ENCODE data around the gene CDT1. TPM values are rescaled to one million over a fixed set of nuclear protein-coding genes. Genes with fewer than 3 reads are reported as not detected.

Gene CDT1
- total and polyA plus RNA-seq, 8 donors = 1.5 to 147 (median 5.7) TPM

DNA sequence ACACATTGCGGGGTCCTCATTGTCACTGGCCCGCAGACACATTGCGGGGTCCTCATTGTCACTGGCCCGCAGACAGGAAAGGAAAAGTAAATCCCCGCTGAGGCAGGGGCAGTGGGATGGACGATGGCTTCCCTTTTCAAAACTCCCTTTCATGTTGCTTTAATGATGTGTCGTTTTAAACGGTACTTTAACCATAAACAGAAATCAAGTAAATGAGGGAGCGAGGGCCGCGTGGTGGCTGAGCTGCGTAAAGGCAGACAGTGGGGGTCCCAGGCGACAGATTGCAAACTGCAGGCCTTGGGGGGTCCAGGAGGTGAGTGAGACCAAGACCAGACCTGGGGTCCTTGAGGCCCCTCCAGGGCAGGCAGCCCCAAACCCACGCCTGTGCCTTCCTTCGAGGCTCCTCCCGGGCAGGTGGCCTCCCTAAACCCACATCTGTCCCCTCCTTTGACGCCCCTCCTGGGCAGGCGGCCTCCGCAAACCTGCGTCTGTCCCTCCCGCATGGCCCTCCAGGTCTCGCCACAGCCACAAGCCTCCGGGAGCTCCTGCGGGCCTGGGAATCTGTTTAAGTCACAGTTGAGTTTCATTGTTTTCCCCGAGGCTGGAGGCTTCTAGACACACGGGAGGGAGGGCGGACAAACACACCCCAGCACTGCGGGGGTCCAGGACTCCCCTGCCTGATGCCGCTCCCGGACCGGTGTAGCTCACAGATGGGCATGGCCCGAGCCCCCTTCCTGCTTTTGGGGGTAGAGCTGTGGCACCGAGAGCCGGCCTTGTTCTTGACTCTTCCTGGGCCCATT is 25.9 kb upstream of the CDT1 start:
- Histone ChIP-seq H3K9me3 (no peaks in the 10 kb centered on the region), H3K4me3 (no peak overlapping the region), H3K4me1 (peaks cover 55 to 96% (median 78%) of the 10 kb centered on the region in 4 donors), H3K27me3 (no peaks in the 10 kb centered on the region), H3K36me3 (peaks cover 0 to 7% (median 2%) of the 10 kb centered on the region in 4 donors), H3K27ac (peak overlapping the region in 4 of 5 donors; percentile 32 to 98 (median 70))
- no peak for TF ChIP-seq EP300 (IDR thresholded peaks at IDR 0.05)
- TF ChIP-seq, protein P1, sequence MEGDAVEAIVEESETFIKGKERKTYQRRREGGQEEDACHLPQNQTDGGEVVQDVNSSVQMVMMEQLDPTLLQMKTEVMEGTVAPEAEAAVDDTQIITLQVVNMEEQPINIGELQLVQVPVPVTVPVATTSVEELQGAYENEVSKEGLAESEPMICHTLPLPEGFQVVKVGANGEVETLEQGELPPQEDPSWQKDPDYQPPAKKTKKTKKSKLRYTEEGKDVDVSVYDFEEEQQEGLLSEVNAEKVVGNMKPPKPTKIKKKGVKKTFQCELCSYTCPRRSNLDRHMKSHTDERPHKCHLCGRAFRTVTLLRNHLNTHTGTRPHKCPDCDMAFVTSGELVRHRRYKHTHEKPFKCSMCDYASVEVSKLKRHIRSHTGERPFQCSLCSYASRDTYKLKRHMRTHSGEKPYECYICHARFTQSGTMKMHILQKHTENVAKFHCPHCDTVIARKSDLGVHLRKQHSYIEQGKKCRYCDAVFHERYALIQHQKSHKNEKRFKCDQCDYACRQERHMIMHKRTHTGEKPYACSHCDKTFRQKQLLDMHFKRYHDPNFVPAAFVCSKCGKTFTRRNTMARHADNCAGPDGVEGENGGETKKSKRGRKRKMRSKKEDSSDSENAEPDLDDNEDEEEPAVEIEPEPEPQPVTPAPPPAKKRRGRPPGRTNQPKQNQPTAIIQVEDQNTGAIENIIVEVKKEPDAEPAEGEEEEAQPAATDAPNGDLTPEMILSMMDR (IDR thresholded peaks at IDR 0.05) = no peak
- DNase-seq = no peak
- WGBS, 5 donors = 82 to 87% (median 83%) methylated on average over 34 of the region's 34 CpGs
- intact Hi-C loops (cut with DNase I; ENCODE audit: low total_unique reads) = no loop called here

- Histone ChIP-seq H3K4me3 (no peak overlapping the region), H3K4me1 (peaks cover 55 to 97% (median 79%) of the 10 kb centered on the region in 4 donors), H3K9me3 (no peaks in the 10 kb centered on the region), H3K27me3 (no peaks in the 10 kb centered on the region), H3K27ac (peak overlapping the region in 3 of 5 donors; percentile 44 to 98 (median 96)), H3K36me3 (peaks cover 0 to 7% (median 2%) of the 10 kb centered on the region in 4 donors)
- 63 to 91% (median 82%) methylated on average over 7 of the region's 7 CpGs for WGBS, 5 donors
- no peak for DNase-seq
- intact Hi-C loops (cut with DNase I; ENCODE audit: low total_unique reads) = no loop called here
- TF ChIP-seq, protein P1 (IDR thresholded peaks at IDR 0.05) = no peak
- no peak for TF ChIP-seq EP300 (IDR thresholded peaks at IDR 0.05)
- TF ChIP-seq POLR2AphosphoS5 (IDR thresholded peaks at IDR 0.05) = no peak
Measured at GRCh38 chr16:88778271-88778525, 25.4 kb upstream of the CDT1 start.

DNA sequence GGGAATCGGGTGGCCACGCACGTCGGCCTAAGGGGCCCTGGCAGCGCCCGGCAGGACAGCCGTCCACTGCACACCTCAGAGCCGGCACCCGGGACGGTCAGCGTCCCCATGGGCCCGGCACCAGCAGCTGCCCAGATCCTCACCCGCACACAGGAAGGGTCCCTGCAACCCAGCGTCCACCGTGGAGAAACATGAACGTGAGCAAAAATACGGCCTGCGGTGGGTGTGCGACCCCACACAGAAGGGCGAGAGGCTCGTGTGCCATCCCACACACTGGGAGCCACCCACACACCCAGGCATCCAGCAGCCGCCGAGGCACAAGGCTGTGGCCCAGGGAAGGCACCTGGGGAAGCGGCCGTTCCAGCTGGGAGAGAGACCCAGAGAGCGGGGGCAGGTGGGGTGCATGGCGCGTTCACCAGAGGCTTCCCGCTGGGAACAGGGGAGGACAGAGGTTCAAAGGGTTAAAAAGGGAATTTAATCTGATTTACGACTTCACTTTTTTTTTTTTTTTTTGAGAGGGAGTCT is 25.0 kb upstream of the CDT1 start:
- Histone ChIP-seq H3K27me3 (no peaks in the 10 kb centered on the region), H3K4me3 (no peak overlapping the region), H3K9me3 (no peaks in the 10 kb centered on the region), H3K36me3 (peaks cover 0 to 7% (median 2%) of the 10 kb centered on the region in 4 donors), H3K27ac (peak overlapping the region in 3 of 5 donors; percentile 44 to 98 (median 96)), H3K4me1 (peaks cover 54 to 97% (median 79%) of the 10 kb centered on the region in 4 donors)
- TF ChIP-seq EP300 (IDR thresholded peaks at IDR 0.05) = no peak
- no peak for TF ChIP-seq POLR2AphosphoS5 (IDR thresholded peaks at IDR 0.05)
- TF ChIP-seq, protein P1 (IDR thresholded peaks at IDR 0.05) = no peak
- no peak for TF ChIP-seq POLR2A (IDR thresholded peaks at IDR 0.05)
- 86 to 91% (median 88%) methylated on average over 23 to 30 of the region's 30 CpGs for WGBS, 5 donors
- intact Hi-C loops (cut with DNase I; ENCODE audit: low total_unique reads) = no loop called here
- no peak for DNase-seq

DNA sequence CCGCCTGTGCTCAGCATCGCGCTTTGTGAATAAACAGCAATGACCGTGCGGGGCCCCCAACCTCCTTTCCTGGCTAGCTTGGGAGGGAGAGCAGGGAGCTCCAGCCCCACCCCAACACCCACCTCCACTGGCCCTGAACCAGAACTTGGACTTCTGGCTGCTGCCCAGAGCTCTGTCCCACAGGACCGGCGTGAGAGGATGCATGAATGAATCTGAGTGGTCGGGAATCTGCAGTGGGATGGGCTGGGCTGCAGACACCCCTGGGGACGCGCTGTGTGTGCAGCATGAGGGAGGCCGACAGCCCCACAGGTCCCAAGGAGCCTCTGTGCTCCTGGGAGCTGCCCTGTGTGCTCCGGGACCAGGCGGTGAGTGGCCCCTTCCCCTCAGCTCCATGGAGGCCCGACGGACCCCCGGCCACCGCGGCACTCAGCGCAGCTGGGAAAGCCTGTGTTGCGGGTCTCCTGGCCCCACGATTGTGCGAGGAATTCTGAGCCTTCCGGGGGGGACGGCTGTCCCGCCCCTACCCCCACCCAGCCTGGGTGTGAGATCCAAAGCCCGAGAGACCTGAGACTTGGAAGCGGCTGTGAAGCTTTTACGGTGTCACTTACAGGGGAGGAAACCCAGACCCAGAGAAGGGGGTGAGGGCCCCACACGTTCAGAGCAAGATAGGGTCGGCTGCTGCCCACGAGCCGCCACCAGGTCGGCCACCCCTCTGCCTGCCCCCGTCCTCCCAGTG is 24.0 kb upstream of the CDT1 start:
- intact Hi-C loops (cut with DNase I; ENCODE audit: low total_unique reads) = no loop called here
- Histone ChIP-seq H3K4me1 (peaks cover 50 to 93% (median 77%) of the 10 kb centered on the region in 4 donors), H3K27me3 (no peaks in the 10 kb centered on the region), H3K9me3 (no peaks in the 10 kb centered on the region), H3K36me3 (peaks cover 0 to 7% (median 2%) of the 10 kb centered on the region in 4 donors), H3K4me3 (peak overlapping the region in 2 of 4 donors; percentile 6 to 8), H3K27ac (peak overlapping the region; percentile 40 to 98 (median 90))
- TF ChIP-seq, protein P1 (IDR thresholded peaks at IDR 0.05) = no peak
- no peak for TF ChIP-seq POLR2A (IDR thresholded peaks at IDR 0.05)
- no peak for TF ChIP-seq POLR2AphosphoS5 (IDR thresholded peaks at IDR 0.05)
- TF ChIP-seq EP300 (IDR thresholded peaks at IDR 0.05) = no peak
- DNase-seq = no peak
- 58 to 77% (median 73%) methylated on average over 11 to 34 of the region's 34 CpGs for WGBS, 5 donors
